Activated naive CD8-positive, alpha-beta T cell treated with anti-CD3 and anti-CD28 coated beads, Interleukin-2, amount 10 ng/mL, durations not matched to agents 7 days and 5 days (primary cell): Measurements from ENCODE around the gene LLGL1. TPM values are rescaled to one million over a fixed set of nuclear protein-coding genes. Genes with fewer than 3 reads are reported as not detected.

Experiments
- ATAC-seq: fragments of 150-1000 bp; cut with Tn5 transposase; one replicate; pipeline ENCODE4 v1.10.0; 2021; ENCODE audit warnings: low read depth, moderate library complexity
- POLR2A ChIA-PET: fragments of 350-600 bp; sonication (Branson Sonifier 250); formaldehyde crosslinking; loops from one replicate; lab custom pipeline; 2021; ENCODE audit warnings: antibody characterized with exemption; lab: Charles Lee
- DNase-seq: peaks from one replicate; pipeline ENCODE4 v3.0.0; 2021
- H3K27ac Mint-ChIP-seq: one replicate; pipeline ENCODE4 v1.8.0; 2022; ENCODE audit warnings: mild to moderate bottlenecking, mixed read lengths
- H3K27me3 Mint-ChIP-seq: one replicate; pipeline ENCODE4 v1.8.0; 2022; ENCODE audit warnings: mild to moderate bottlenecking, moderate library complexity, mixed read lengths
- H3K36me3 Mint-ChIP-seq: one replicate; pipeline ENCODE4 v1.8.0; 2021; ENCODE audit warnings: mild to moderate bottlenecking, mixed read lengths
- H3K4me1 Mint-ChIP-seq: one replicate; pipeline ENCODE4 v1.8.0; 2021; ENCODE audit warnings: mixed read lengths
- H3K4me3 Mint-ChIP-seq: one replicate; pipeline ENCODE4 v1.8.0; 2022; ENCODE audit warnings: mild to moderate bottlenecking, moderate library complexity, mixed read lengths
- H3K9me3 Mint-ChIP-seq: one replicate; pipeline ENCODE4 v1.8.0; 2021; ENCODE audit warnings: mixed read lengths
- total RNA-seq, 2 experiments: library from RNA; stranded (reverse); gene quantifications; one replicate each; pipeline ENCODE4 v1.2.3, GENCODE V29; 2021

LLGL1 gene
- total RNA-seq, 2 experiments from 2014 or later = 21.3 to 21.6 TPM

DNA sequence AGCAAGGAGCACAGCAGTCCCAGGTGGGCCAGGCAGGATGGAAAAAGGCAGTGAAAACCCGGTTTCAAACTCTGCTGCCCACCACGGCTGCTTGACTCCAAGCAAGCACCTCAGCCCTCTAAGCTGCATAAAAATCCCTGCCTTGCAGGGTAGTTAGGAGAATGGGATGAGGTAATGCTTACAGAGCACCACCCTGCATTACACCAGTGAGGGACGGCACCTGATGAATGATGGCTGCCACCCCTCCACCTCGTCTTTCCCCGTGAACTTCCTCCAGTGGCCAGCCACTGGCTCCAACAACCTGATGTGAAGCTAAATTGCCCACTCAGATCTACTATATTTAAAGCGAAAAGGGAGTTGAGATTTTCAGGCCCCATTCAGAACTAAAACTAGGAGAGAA lies 56.4 kb downstream of the LLGL1 start:
- Mint-ChIP-seq H3K4me1 (no peaks in the 10 kb centered on the region), H3K4me3 (no peak overlapping the region), H3K27ac (no peak overlapping the region), H3K27me3 (no peaks in the 10 kb centered on the region), H3K36me3 (peaks cover 18% of the 10 kb centered on the region), H3K9me3 (no peaks in the 10 kb centered on the region)
- no peak for DNase-seq
- ATAC-seq = no peak
- POLR2A ChIA-PET = no interaction called here

DNA sequence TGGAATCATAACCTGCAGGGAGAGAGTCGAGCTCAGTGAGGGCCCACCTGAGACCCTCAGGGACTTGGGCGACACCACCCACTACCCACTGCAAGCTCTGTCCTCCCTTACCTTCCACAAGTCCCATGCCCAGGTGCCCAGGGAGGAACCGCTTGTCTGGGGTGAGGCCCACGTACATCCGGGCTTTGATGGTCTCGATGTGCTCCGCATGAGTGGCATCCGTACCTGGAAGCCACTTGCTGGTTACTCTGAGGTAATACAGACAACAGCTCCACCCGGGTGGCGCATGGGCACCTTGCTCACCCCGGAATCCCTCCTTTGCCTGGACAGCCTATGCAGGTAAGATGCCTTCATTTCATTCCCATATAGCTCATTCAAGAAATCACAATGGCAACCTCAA lies 59.9 kb downstream of the LLGL1 start:
- H3K9me3 Mint-ChIP-seq = no peaks in the 10 kb centered on the region
- H3K36me3 Mint-ChIP-seq = peaks cover 22% of the 10 kb centered on the region
- no peak for ATAC-seq
- no peak for DNase-seq
- H3K27ac Mint-ChIP-seq = no peak overlapping the region
- H3K4me3 Mint-ChIP-seq = no peak overlapping the region
- POLR2A ChIA-PET = no interaction called here
- no peaks in the 10 kb centered on the region for H3K4me1 Mint-ChIP-seq
- no peaks in the 10 kb centered on the region for H3K27me3 Mint-ChIP-seq

DNA sequence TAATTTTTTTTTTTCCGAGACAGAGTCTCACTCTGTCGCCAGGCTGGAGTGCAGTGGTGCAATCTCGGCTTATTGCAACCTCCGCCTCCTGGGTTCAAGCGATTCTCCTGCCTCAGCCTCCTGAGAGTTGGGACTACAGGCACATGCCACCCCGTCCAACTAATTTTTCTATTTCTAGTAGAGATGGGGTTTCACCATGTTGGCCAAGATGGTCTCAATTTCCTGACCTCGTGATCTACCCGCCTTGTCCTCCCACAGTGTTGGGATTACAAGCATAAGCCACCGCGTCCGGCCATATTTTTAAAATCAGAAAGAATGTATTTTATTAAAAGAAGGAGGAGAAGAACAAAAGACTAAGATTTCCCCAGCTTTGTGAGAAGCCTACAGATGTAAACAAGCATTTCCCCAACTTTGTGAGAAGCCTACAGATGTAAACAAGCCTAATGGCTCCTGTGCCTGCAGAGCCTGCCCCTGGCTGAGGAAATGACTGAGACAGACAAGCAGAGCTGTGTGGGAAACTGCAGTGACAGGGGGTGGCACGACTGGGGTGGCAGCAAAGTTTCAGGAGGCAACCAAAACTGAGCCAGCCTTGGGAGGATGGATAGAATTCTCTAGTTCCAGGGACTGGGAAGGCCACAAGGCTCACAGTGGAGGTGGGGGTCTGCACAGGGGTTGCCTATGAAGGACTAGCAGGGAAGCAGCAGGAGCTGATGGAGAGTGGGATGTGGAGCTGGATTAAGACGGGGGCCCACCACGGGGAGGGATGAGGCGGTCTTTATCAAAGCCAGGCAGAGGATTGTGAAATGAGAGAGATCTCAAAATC lies 66.5 kb downstream of the LLGL1 start:
- Mint-ChIP-seq H3K4me3 (no peak overlapping the region), H3K9me3 (no peaks in the 10 kb centered on the region), H3K27ac (no peak overlapping the region), H3K4me1 (no peaks in the 10 kb centered on the region), H3K36me3 (peaks cover 27% of the 10 kb centered on the region), H3K27me3 (no peaks in the 10 kb centered on the region)
- DNase-seq (no peak), ATAC-seq (no peak)
- POLR2A ChIA-PET = no interaction called here

Other genes starting within 250 kb of the LLGL1 start
- gene ATPAF2, start 186.5 kb upstream of the LLGL1 start, total RNA-seq = 10 to 100 TPM; 22.9 to 29.9 TPM
- 10 to 100 TPM in 1 of 2 experiments, 1 to 10 TPM in 1; 9.4 to 10.6 TPM for gene GID4, start 186.2 kb upstream of the LLGL1 start, total RNA-seq
- gene DRG2, start 137.7 kb upstream of the LLGL1 start, total RNA-seq = 10 to 100 TPM; 43.6 to 53.2 TPM
- 1 to 10 TPM; 1.0 TPM for gene MYO15A, start 116.9 kb upstream of the LLGL1 start, total RNA-seq
- gene ALKBH5, start 41.8 kb upstream of the LLGL1 start, total RNA-seq = 100 to 1,000 TPM; 133 to 134 TPM
- gene FLII, start 33.1 kb downstream of the LLGL1 start, total RNA-seq = 100 to 1,000 TPM; 334 to 354 TPM
- 10 to 100 TPM; 14.0 to 14.7 TPM for gene MIEF2, start 35.0 kb downstream of the LLGL1 start, total RNA-seq
- gene TOP3A, start 89.4 kb downstream of the LLGL1 start, total RNA-seq = 10 to 100 TPM; 61.5 to 61.7 TPM
- gene SMCR8, start 89.7 kb downstream of the LLGL1 start, total RNA-seq = 10 to 100 TPM; 34.5 to 35.2 TPM
- gene SHMT1, start 137.9 kb downstream of the LLGL1 start, total RNA-seq = 10 to 100 TPM; 45.4 to 48.1 TPM
- gene EVPLL, start 152.1 kb downstream of the LLGL1 start, total RNA-seq = not detected